GM23248 (cell line): ENCODE data around the gene ENOX1.

Source experiments
- EZH2 ChIP-seq: fragments of 200-600 bp; sonication (generic); IDR thresholded peaks from 2 replicates; pipeline ENCODE4 v1.6.1; 2018; ENCODE audit warnings: antibody characterized with exemption, mild to moderate bottlenecking; ENCODE audit not compliant: insufficient read depth, poor library complexity, severe bottlenecking
- EZH2phosphoT487 ChIP-seq: fragments of 200-600 bp; sonication (generic); IDR thresholded peaks from 2 replicates; pipeline ENCODE4 v1.6.1; 2018; ENCODE audit warnings: antibody characterized with exemption, moderate library complexity, mild to moderate bottlenecking, low read depth; ENCODE audit not compliant: insufficient read depth

GRCh38 chr13:43363156-43363953 is 423.4 kb downstream of the ENOX1 start:
- TF ChIP-seq EZH2: no peak
- no peak for TF ChIP-seq EZH2phosphoT487
